Midbrain (tissue), 1 donor: Measurements from ENCODE around the gene OSBPL9.

Source experiments
- DNase-seq: peaks from one replicate; lab custom pipeline; 2025; lab: John Stamatoyannopoulos, UW

The OSBPL9 gene

GRCh38 chr1:51735746-51736254 lies 118.9 kb downstream of the OSBPL9 start:
- DNase-seq = no peak

- DNase-seq = no peak
These were observed 119.8 kb downstream of the OSBPL9 start for GRCh38 chr1:51736702-51737101.

GRCh38 chr1:51738681-51739080 lies 121.8 kb downstream of the OSBPL9 start:
- DNase-seq = no peak

- no peak for DNase-seq
These were observed 123.8 kb downstream of the OSBPL9 start for GRCh38 chr1:51740652-51741051.

- no peak for DNase-seq
These were observed 124.3 kb downstream of the OSBPL9 start for GRCh38 chr1:51741121-51741681.

- no peak for DNase-seq
These were observed 127.8 kb downstream of the OSBPL9 start for GRCh38 chr1:51744506-51745303.

- no peak for DNase-seq
These were observed 128.3 kb downstream of the OSBPL9 start for GRCh38 chr1:51745304-51745570.

GRCh38 chr1:51749151-51749550 lies 132.3 kb downstream of the OSBPL9 start:
- no peak for DNase-seq

- DNase-seq = no peak
These were observed 133.3 kb downstream of the OSBPL9 start for GRCh38 chr1:51750218-51750617.

GRCh38 chr1:51750729-51751128 lies 133.8 kb downstream of the OSBPL9 start:
- no peak for DNase-seq

- DNase-seq = no peak
These were observed 135.4 kb downstream of the OSBPL9 start for GRCh38 chr1:51752073-51752948.

GRCh38 chr1:51753969-51754368 lies 137.1 kb downstream of the OSBPL9 start:
- no peak for DNase-seq

- no peak for DNase-seq
These were observed 137.8 kb downstream of the OSBPL9 start for GRCh38 chr1:51754666-51755065.

GRCh38 chr1:51755437-51755836 lies 138.5 kb downstream of the OSBPL9 start:
- no peak for DNase-seq

- no peak for DNase-seq
These were observed 139.4 kb downstream of the OSBPL9 start for GRCh38 chr1:51756290-51756689.

GRCh38 chr1:51758310-51758709 lies 141.4 kb downstream of the OSBPL9 start:
- no peak for DNase-seq

GRCh38 chr1:51760872-51761271 lies 144.0 kb downstream of the OSBPL9 start:
- DNase-seq = no peak

- DNase-seq = no peak
These were observed 144.5 kb downstream of the OSBPL9 start for GRCh38 chr1:51761351-51761750.

GRCh38 chr1:51768971-51769588 lies 152.2 kb downstream of the OSBPL9 start:
- DNase-seq = peak; percentile 54

- no peak for DNase-seq
These were observed 159.5 kb downstream of the OSBPL9 start for GRCh38 chr1:51776408-51776807.

GRCh38 chr1:51780927-51781326 lies 164.0 kb downstream of the OSBPL9 start:
- DNase-seq = no peak

- no peak for DNase-seq
These were observed 168.1 kb downstream of the OSBPL9 start for GRCh38 chr1:51784997-51785421.
